Gastrocnemius medialis (tissue), 4 donors: ENCODE measurements around the gene STRA6. TPM values are rescaled to one million over a fixed set of nuclear protein-coding genes. Genes with fewer than 3 reads are reported as not detected.

ENCODE experiments used
- ATAC-seq, 2 donors: fragments of 150-250 bp; one replicate each; pipeline ENCODE4 v1.9.1; 2016
- DNase-seq, 2 donors: peaks; one replicate each; pipeline ENCODE4 v3.0.0-alpha.2; 2019
- H3K27ac ChIP-seq, 4 donors: fragments of 200-600 bp; sonication (generic); 1 replicate in 1 of 4; 2 replicates in 3 of 4; pipeline ENCODE4 v1.5.1; 2016 to 2018; ENCODE audit warnings: mild to moderate bottlenecking in 2 of 4, moderate library complexity in 1 of 4
- H3K27me3 ChIP-seq, 3 donors: fragments of 200-600 bp; sonication (generic) in 2 of 3; 1 replicate in 1 of 3; 2 replicates in 2 of 3; pipeline versions ENCODE4 v1.5.1 to v1.6.0; 2016 to 2019; ENCODE audit warnings: mild to moderate bottlenecking in 1 of 3, moderate library complexity in 1 of 3
- H3K36me3 ChIP-seq, 2 donors: fragments of 200-600 bp; sonication (generic) in 1 of 2; one replicate each; pipeline ENCODE4 v1.5.1; 2017 to 2018
- H3K4me1 ChIP-seq, 2 donors: fragments of 200-600 bp; sonication (generic) in 1 of 2; one replicate each; pipeline ENCODE4 v1.5.1; 2016 to 2017; ENCODE audit warnings: mild to moderate bottlenecking in 2 of 2
- H3K4me3 ChIP-seq, 4 donors: fragments of 200-600 bp; sonication (generic) in 3 of 4; 1 replicate in 1 of 4; 2 replicates in 3 of 4; pipeline ENCODE4 v1.5.1; 2016 to 2019; ENCODE audit warnings: mild to moderate bottlenecking in 2 of 4
- H3K9me3 ChIP-seq, 3 donors: fragments of 200-600 bp; sonication (generic) in 2 of 3; 1 replicate in 1 of 3; 2 replicates in 2 of 3; pipeline ENCODE4 v1.5.1; 2016 to 2019
- POLR2A ChIP-seq, 2 donors: fragments of 450-650 bp; IDR thresholded peaks; one replicate each; pipeline ENCODE4 v1.6.1; 2017; ENCODE audit warnings: antibody characterized with exemption in 2 of 2, mild to moderate bottlenecking in 2 of 2, moderate library complexity in 2 of 2
- in situ Hi-C, 4 donors: fragments of 200-750 bp; cut with MboI; loops; one replicate each; pipeline versions ENCODE4 v1.15.0 to v1.8.0; 2017; ENCODE audit warnings: low sequenced_read_pairs in 4 of 4
- intact Hi-C: fragments of 100-400 bp; cut with DNase I; formaldehyde crosslinking; loops from one replicate; pipeline ENCODE4 v1.15.1; 2023; ENCODE audit warnings: low total_unique reads
- total RNA-seq, 4 donors: library from RNA; depleted of rRNA; stranded (reverse); fragments of >200 nt; gene quantifications; one replicate each; pipeline versions ENCODE4 v1.1.0 to v1.2.3, GENCODE V29; 2016
- TF ChIP-seq, protein P1 (sequence below), 5 experiments: fragments of 450-650 bp in 3 of 5; fragments of 200-600 bp in 2 of 5; sonication (generic) in 2 of 5; IDR thresholded peaks in 4 of 5; conservative IDR thresholded peaks in 1 of 5; 1 replicate in 4 of 5; 2 replicates in 1 of 5; pipeline ENCODE4 v1.5.1; 2016 to 2019; ENCODE audit warnings: antibody characterized with exemption in 5 of 5, mild to moderate bottlenecking in 3 of 5, moderate library complexity in 3 of 5

STRA6 gene
- total RNA-seq, 4 donors from 2014 or later, result not detected

GRCh38 chr15:74200871-74201419, 1.6 kb downstream of the STRA6 start:
- peak in 1 of 2 donors; percentile 26 for ATAC-seq
- TF ChIP-seq, protein P1, sequence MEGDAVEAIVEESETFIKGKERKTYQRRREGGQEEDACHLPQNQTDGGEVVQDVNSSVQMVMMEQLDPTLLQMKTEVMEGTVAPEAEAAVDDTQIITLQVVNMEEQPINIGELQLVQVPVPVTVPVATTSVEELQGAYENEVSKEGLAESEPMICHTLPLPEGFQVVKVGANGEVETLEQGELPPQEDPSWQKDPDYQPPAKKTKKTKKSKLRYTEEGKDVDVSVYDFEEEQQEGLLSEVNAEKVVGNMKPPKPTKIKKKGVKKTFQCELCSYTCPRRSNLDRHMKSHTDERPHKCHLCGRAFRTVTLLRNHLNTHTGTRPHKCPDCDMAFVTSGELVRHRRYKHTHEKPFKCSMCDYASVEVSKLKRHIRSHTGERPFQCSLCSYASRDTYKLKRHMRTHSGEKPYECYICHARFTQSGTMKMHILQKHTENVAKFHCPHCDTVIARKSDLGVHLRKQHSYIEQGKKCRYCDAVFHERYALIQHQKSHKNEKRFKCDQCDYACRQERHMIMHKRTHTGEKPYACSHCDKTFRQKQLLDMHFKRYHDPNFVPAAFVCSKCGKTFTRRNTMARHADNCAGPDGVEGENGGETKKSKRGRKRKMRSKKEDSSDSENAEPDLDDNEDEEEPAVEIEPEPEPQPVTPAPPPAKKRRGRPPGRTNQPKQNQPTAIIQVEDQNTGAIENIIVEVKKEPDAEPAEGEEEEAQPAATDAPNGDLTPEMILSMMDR (IDR thresholded peaks at IDR 0.05 in 4 of 5, conservative IDR thresholded peaks at IDR 0.05 in 1 of 5), result no peak
- TF ChIP-seq POLR2A (IDR thresholded peaks at IDR 0.05), result no peak
- no peaks in the 10 kb centered on the region for H3K36me3 ChIP-seq
- no peak overlapping the region for H3K27ac ChIP-seq
- in situ Hi-C loops (no loop called here), intact Hi-C loops (no loop called here)
- no peak overlapping the region for H3K4me3 ChIP-seq
- H3K9me3 ChIP-seq, result no peaks in the 10 kb centered on the region
- H3K27me3 ChIP-seq, result no peaks in the 10 kb centered on the region
- H3K4me1 ChIP-seq, result peaks cover 0 to 3% of the 10 kb centered on the region in 2 donors
- DNase-seq, result peak; percentile 11 to 57

GRCh38 chr15:74200412-74200815, 2.2 kb downstream of the STRA6 start:
- TF ChIP-seq, protein P1 (IDR thresholded peaks at IDR 0.05 in 4 of 5, conservative IDR thresholded peaks at IDR 0.05 in 1 of 5), result no peak
- TF ChIP-seq POLR2A (IDR thresholded peaks at IDR 0.05), result no peak
- H3K36me3 ChIP-seq, result no peaks in the 10 kb centered on the region
- in situ Hi-C loops (no loop called here), intact Hi-C loops (no loop called here)
- H3K4me3 ChIP-seq, result no peak overlapping the region
- no peak overlapping the region for H3K27ac ChIP-seq
- peak; percentile 26 to 65 for DNase-seq
- H3K27me3 ChIP-seq, result no peaks in the 10 kb centered on the region
- ATAC-seq, result peak; percentile 71 to 75
- no peaks in the 10 kb centered on the region for H3K9me3 ChIP-seq
- peaks cover 0 to 3% of the 10 kb centered on the region in 2 donors for H3K4me1 ChIP-seq

DNA sequence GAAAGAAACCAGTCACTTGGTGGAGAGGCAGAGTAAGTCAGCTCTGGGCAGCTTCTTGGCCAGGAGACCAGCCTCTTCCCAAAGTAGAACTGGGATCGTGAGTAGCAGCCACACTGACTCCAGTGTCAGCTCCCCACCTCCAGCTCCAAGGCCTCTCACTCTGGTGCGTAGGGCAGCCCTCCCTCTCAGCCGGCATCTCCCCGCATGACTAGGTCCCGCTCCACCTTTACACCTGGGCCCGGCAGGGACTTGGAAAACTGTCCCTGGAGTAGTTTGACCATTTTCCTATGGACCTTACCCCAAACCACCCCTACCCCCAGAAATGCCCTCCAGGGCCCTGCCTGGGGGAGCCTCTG, 3.3 kb downstream of the STRA6 start:
- Histone ChIP-seq H3K9me3 (no peaks in the 10 kb centered on the region), H3K36me3 (no peaks in the 10 kb centered on the region), H3K27me3 (no peaks in the 10 kb centered on the region), H3K27ac (no peak overlapping the region), H3K4me3 (no peak overlapping the region), H3K4me1 (peaks cover 0 to 3% of the 10 kb centered on the region in 2 donors)
- TF ChIP-seq, protein P1 (IDR thresholded peaks at IDR 0.05 in 4 of 5, conservative IDR thresholded peaks at IDR 0.05 in 1 of 5), result no peak
- TF ChIP-seq POLR2A (IDR thresholded peaks at IDR 0.05), result no peak
- DNase-seq (no peak), ATAC-seq (no peak)
- in situ Hi-C loops, result no loop called here
- intact Hi-C loops, result no loop called here

- Histone ChIP-seq H3K9me3 (no peaks in the 10 kb centered on the region), H3K4me3 (no peak overlapping the region), H3K36me3 (no peaks in the 10 kb centered on the region), H3K27me3 (no peaks in the 10 kb centered on the region), H3K4me1 (peaks cover 0 to 3% of the 10 kb centered on the region in 2 donors), H3K27ac (no peak overlapping the region)
- TF ChIP-seq, protein P1 (IDR thresholded peaks at IDR 0.05 in 4 of 5, conservative IDR thresholded peaks at IDR 0.05 in 1 of 5), result no peak
- no peak for TF ChIP-seq POLR2A (IDR thresholded peaks at IDR 0.05)
- DNase-seq (no peak), ATAC-seq (no peak)
- in situ Hi-C loops, result no loop called here
- intact Hi-C loops, result no loop called here
Measured at GRCh38 chr15:74197176-74197965, 5.2 kb downstream of the STRA6 start.
